PC-9 (cell line): ENCODE data around the gene AK9. TPM values are rescaled to one million over a fixed set of nuclear protein-coding genes. Genes with fewer than 3 reads are reported as not detected.
"Not testable (repeated sequence)": the region's sequence is repeated elsewhere in the genome, so short reads cannot be mapped to it uniquely, and the experiment has no call there.

Experiments used
- BruUV-seq: library from RNA; stranded (reverse); fragments of 400-500 nt; replicated peaks from 2 replicates; lab custom pipeline; 2021; lab: Mats Ljungman, UMichigan
- CTCF ChIA-PET: fragments of 300-600 bp; sonication (Branson Sonifier 250); formaldehyde crosslinking; loops from one replicate; lab custom pipeline; 2022; ENCODE audit warnings: antibody characterized with exemption; lab: Charles Lee
- POLR2A ChIA-PET: fragments of 300-600 bp; sonication (Branson Sonifier 250); formaldehyde crosslinking; loops from one replicate; lab custom pipeline; 2022; ENCODE audit warnings: antibody characterized with exemption; ENCODE audit not compliant: unreplicated experiment; lab: Charles Lee
- DNase-seq, 2 experiments: peaks; one replicate each; pipeline versions ENCODE4 v3.0.0 to v3.0.0-alpha.2; 2015 to 2022; ENCODE audit warnings: mixed read lengths in 1 of 2
- H2AFZ ChIP-seq: fragments of 200-600 bp; sonication (generic); 2 replicates; pipeline ENCODE4 v1.8.1; 2017; ENCODE audit warnings: antibody characterized with exemption
- H3F3A ChIP-seq: fragments of 200-600 bp; sonication (generic); 2 replicates; pipeline ENCODE4 v1.8.1; 2017; ENCODE audit warnings: antibody characterized with exemption, mild to moderate bottlenecking, low read depth; ENCODE audit not compliant: insufficient read depth
- H3K27ac ChIP-seq: fragments of 200-600 bp; sonication (generic); 2 replicates; pipeline ENCODE4 v1.6.1; 2016; ENCODE audit warnings: mixed run types
- H3K27me3 ChIP-seq: fragments of 200-600 bp; sonication (generic); 2 replicates; pipeline ENCODE4 v1.6.1; 2016; ENCODE audit warnings: low read depth, mixed run types; ENCODE audit not compliant: insufficient read depth
- H3K36me3 ChIP-seq: fragments of 200-600 bp; sonication (generic); 2 replicates; pipeline ENCODE4 v1.6.1; 2016; ENCODE audit warnings: low read depth, mixed run types
- H3K4me1 ChIP-seq: fragments of 200-600 bp; sonication (generic); replicated peaks from 2 replicates; pipeline ENCODE4 v1.6.1; 2016; ENCODE audit warnings: mixed run types; ENCODE audit not compliant: insufficient read depth
- H3K4me2 ChIP-seq: fragments of 200-600 bp; sonication (generic); 2 replicates; pipeline ENCODE4 v1.6.1; 2017; ENCODE audit warnings: mixed run types
- H3K4me3 ChIP-seq: fragments of 200-600 bp; sonication (generic); 2 replicates; pipeline ENCODE4 v1.6.1; 2016; ENCODE audit warnings: mixed run types
- H3K79me2 ChIP-seq: fragments of 200-600 bp; sonication (generic); 2 replicates; pipeline ENCODE4 v1.6.1; 2017; ENCODE audit warnings: low read depth, mixed run types
- H3K9me2 ChIP-seq: fragments of 200-600 bp; sonication (generic); 2 replicates; pipeline ENCODE4 v1.8.1; 2017; ENCODE audit warnings: mild to moderate bottlenecking; ENCODE audit not compliant: insufficient read depth
- H3K9me3 ChIP-seq: fragments of 200-600 bp; sonication (generic); 2 replicates; pipeline ENCODE4 v1.8.1; 2016; ENCODE audit warnings: low read depth; ENCODE audit not compliant: insufficient read depth
- H4K20me1 ChIP-seq: fragments of 200-600 bp; sonication (generic); 2 replicates; pipeline ENCODE4 v1.8.1; 2017; ENCODE audit not compliant: insufficient read depth
- CTCF ChIP-seq: fragments of 200-600 bp; sonication (generic); conservative IDR thresholded peaks from 2 replicates; pipeline ENCODE4 v1.6.1; 2017; ENCODE audit warnings: mixed run types, antibody characterized with exemption, mild to moderate bottlenecking, moderate library complexity
- EZH2 ChIP-seq: fragments of 200-600 bp; sonication (generic); IDR thresholded peaks from 2 replicates; pipeline ENCODE4 v1.8.0; 2017; ENCODE audit warnings: antibody characterized with exemption, low read depth
- intact Hi-C: fragments of 100-400 bp; cut with micrococcal nuclease; formaldehyde crosslinking; loops from one replicate; pipeline ENCODE4 v1.10.0; 2022; ENCODE audit not compliant: unreplicated experiment
- total RNA-seq: library from RNA; stranded (reverse); gene quantifications from 2 replicates; pipeline ENCODE4 v1.2.3, GENCODE V29; 2021

AK9 gene
- total RNA-seq, 1 experiment from 2014 or later, result 7.4 TPM

- peaks cover 10% of the 10 kb centered on the region for H4K20me1 ChIP-seq
- ChIA-PET CTCF (no interaction called here), POLR2A (interaction anchor here (0.6 kb wide), 1 partner anchor 355 kb away, joined by 4 read pairs; no protein-coding TSS in a partner anchor)
- H3F3A ChIP-seq, result peaks cover 24% of the 10 kb centered on the region; the same call in 1 of the 2 replicates
- no peak for DNase-seq
- no peaks in the 10 kb centered on the region for H3K27me3 ChIP-seq
- intact Hi-C loops, result no loop called here
- no TSS peak for BruUV-seq
- no peaks in the 10 kb centered on the region for H3K9me2 ChIP-seq
- no peak overlapping the region for H3K4me2 ChIP-seq
- H3K36me3 ChIP-seq, result peaks cover 39% of the 10 kb centered on the region
- H3K9me3 ChIP-seq, result no peaks in the 10 kb centered on the region
- no peaks in the 10 kb centered on the region for H3K4me1 ChIP-seq
- H3K4me3 ChIP-seq, result no peak overlapping the region
- TF ChIP-seq EZH2, result no peak
- no peak for TF ChIP-seq CTCF
- no peak overlapping the region for H2AFZ ChIP-seq
- H3K79me2 ChIP-seq, result no peaks in the 10 kb centered on the region
- H3K27ac ChIP-seq, result no peak overlapping the region
Observed at GRCh38 chr6:109461733-109462526, 229.1 kb downstream of the AK9 start.

- H3K9me3 ChIP-seq, H3K79me2 ChIP-seq, DNase-seq, H3K27ac ChIP-seq, H3K4me2 ChIP-seq, BruUV-seq, H4K20me1 ChIP-seq, intact Hi-C loops, CTCF ChIA-PET, H3K4me1 ChIP-seq, H3K9me2 ChIP-seq, H3K27me3 ChIP-seq, H2AFZ ChIP-seq, H3K4me3 ChIP-seq: not testable (repeated sequence)
- POLR2A ChIA-PET, result interaction anchor here (0.6 kb wide), 1 partner anchor 355 kb away, joined by 4 read pairs; no protein-coding TSS in a partner anchor
- Histone ChIP-seq H3F3A (peaks cover 31% of the 10 kb centered on the region; the same call in 1 of the 2 replicates), H3K36me3 (peaks cover 34% of the 10 kb centered on the region)
Observed at GRCh38 chr6:109461205-109461604, 229.8 kb downstream of the AK9 start.

- Histone ChIP-seq H3K4me2 (no peak overlapping the region), H3K9me3 (no peaks in the 10 kb centered on the region), H3K27me3 (no peaks in the 10 kb centered on the region), H3K27ac (no peak overlapping the region), H3K4me3 (no peak overlapping the region), H3K9me2 (no peaks in the 10 kb centered on the region), H2AFZ (no peak overlapping the region), H3K36me3 (peaks cover 25% of the 10 kb centered on the region), H3K79me2 (no peaks in the 10 kb centered on the region), H3K4me1 (no peaks in the 10 kb centered on the region), H3F3A (peaks cover 31% of the 10 kb centered on the region; the same call in 1 of the 2 replicates), H4K20me1 (peaks cover 10% of the 10 kb centered on the region)
- CTCF ChIA-PET, result interaction anchor here (0.6 kb wide), 1 partner anchor 584 kb away, joined by 5 read pairs; no protein-coding TSS in a partner anchor
- POLR2A ChIA-PET, result interaction anchor here (0.6 to 0.7 kb wide), 2 partner anchors 89 to 365 kb away, joined by 6 to 13 read pairs; partner anchors contain the start of gene CEP57L1
- no peak for TF ChIP-seq EZH2
- no peak for TF ChIP-seq CTCF
- no peak for DNase-seq
- intact Hi-C loops, result no loop called here
- BruUV-seq, result no TSS peak
Observed at GRCh38 chr6:109460161-109460829, 230.7 kb downstream of the AK9 start.
